Stimulated activated CD8-positive, alpha-beta memory T cell treated with anti-CD3 and anti-CD28 coated beads, Interleukin-15, amount 100 ng/mL, for 1 hour (primary cell): ENCODE measurements around the gene REEP5.
"Not testable (repeated sequence)": the region's sequence is repeated elsewhere in the genome, so short reads cannot be mapped to it uniquely, and the experiment has no call there.

ENCODE experiments used
- DNase-seq: peaks from one replicate; pipeline ENCODE4 v3.0.0-alpha.2; 2020; ENCODE audit warnings: low read depth

The REEP5 gene

DNA sequence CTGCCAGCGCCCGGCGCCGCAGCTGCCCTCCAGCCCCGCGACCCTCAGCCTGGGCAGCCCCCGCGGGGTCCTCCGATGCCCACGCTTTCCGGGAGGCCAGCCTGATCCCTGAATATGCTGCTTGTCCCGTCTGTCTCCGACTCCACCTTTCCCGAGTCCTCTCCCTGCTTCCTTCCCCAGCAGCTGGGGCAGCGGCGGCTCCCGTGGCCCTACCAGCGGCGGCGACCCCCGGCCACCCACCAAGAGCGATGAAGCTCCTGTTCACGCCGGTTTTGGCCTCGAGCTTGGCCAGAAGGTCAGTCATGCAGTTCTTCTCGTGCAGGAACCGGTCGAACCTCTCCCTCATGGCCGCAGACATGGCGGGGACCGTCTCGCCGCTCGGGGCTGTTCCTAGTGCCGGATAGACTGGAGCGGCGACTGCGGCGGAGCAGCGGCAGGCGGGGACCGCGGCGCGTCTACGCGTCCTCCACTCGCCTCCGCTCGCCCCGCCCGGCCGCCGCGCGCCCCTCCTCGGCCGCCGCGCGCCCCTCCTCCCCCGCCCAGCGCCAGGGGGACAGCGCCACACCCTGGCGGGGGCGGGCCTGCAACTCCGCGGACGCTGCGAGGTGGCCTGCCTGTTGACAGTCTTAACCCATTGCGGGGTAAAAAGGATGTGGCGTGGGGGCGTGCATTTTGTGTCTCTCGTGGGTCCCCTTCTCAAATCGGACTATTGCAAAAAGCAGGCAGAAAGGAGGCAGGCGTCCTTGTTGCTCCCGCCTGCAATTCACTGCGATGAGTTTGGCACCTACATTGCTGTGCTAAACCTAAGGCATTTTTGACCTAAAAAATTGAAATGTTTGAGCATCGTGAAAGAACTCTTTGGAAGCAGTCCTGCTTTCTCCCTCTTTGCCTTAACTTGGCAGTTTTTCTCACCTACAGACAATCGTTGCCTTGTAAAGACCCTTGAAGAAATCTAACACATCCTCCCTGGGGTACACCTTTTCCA is at the start of gene REEP5:
TSS of gene REEP5 (minus strand) at position 395 of the 985 bp plus-strand sequence. CDS start at position 358, 37 bp downstream.
- peak; percentile 60 for DNase-seq

GRCh38 chr5:112971276-112971675 is 49.2 kb upstream of the REEP5 start:
- no peak for DNase-seq

DNA sequence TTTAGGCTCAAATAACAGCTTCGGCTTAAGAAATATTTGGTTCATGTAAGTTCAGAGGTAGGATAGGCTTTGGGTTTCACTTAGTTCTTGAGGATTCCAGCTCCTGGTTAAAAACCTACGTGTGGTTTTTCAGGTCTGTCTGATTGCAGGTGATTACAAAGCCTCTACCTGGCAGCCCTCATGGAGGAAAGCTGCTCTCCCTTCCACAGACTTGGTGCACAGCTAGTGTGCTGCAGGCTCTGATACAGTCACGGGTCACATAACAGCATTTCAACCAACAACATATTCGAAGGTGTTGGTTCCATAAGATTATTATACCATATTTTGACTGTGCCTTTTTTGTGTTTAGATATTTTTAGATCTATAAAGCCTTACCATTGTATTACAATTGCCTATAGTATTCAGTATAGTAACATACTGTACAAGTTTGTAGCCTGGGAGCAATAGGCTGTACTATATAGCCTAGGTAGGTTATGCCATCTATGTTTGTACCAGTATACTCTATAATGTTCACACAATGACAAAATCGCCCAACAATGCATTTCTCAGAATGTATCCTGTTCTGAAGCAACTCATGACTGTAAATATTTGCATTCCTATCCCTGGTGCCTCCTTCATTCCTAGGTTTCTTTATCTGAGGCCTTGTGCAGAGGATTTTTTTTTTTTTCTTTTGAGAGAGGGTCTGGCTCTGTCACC is 46.5 kb upstream of the REEP5 start:
- DNase-seq, result no peak

DNA sequence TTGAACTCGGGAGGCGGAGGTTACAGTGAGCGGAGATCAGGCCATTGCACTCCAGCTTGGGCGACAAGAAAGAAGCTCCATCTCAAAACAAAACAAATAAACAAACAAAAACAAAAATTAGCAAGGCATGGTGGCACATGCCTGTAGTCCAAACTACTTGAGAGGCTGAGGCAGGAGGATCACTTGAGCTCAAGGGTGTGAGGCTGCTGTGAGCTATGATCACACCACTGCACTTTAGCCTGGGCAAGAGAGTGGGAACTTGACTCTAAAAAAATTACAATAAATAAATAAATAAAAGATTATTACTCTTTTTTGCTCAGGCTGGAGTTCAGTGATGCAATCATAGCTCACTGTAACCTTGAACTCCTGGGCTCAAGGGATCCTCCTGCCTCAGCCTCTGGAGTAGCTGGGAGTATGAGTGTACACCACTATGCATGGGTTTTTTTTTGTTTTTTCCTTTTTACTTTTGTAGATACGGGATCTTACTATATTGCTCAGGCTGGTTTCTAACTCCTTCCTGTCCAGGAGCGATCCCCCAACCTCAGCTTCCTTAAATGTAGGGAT is 45.6 kb upstream of the REEP5 start:
- no peak for DNase-seq

DNA sequence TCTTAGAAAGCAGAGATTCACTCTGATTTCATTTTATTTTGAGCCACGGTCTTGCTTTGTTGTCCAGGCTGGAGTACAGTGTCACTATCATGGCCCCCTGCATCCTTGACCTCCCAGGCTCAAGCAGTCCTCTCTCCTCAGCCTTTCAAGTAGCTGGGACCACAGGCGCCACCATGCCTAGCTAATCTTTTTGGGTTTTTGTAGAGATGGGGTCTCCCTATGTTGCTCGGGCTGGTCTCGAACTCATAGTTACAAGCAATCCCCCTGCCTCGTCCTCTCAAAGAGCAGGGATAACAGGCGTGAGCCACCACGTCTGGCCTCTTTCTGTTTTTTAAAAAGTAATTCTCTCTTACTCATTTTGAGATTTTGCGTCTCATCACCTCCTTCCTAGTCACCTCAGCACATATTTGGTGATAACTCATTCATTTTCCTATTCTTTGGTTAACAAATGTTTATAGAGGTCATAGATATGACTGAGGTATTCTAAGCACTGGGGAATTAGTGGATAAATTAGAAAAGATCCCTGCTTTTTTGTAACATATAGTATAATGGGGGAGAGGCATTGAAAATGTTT is 43.8 kb upstream of the REEP5 start:
- no peak for DNase-seq

DNA sequence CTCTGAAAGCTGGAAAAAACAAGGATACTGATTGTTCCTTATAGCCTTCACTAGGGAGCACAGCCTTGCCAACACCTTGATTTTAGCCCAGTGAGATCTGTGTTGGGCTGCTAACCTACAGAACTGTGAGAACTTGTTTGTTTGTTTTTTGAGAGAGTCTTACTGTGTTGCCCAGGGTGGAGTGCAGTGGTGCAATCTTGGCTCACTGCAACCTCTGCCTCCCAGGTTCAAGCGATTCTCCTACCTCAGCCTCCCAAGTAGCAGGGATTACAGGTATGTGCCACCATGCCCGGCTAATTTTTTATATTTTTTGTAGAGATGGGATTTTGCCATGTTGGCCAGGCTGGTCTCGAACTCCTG is 41.3 kb upstream of the REEP5 start:
- DNase-seq, result not testable (repeated sequence)

DNA sequence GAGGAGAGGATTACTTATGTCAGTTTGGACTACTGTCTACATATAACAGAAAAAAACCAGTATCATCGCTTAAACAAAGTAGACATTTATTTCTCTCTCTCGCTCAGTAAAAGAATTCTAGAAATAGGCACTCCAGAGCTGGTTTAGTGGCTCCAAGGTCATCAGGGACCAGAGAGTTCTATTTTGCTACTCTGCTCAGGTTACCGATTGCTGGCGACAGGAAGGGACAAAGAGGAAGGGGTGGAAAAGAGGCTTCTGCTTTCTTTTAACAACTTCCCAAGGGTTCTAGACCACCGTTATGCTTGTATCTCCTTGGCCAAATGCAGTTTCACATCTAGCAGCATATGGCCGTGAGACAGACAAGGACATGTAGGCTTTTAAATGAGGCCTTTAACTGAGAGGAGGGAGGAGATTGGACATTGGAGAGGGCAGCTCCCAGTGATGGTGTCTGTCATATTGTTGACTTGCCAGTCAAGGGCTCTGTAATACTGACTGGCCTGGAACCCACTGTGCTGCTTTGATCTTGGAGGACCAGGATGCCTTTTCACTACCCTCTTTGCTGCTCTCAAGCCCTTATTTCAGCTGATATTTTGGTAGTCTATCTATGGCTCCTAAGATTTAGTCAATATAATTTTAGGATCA is 39.0 kb upstream of the REEP5 start:
- DNase-seq, result no peak

DNA sequence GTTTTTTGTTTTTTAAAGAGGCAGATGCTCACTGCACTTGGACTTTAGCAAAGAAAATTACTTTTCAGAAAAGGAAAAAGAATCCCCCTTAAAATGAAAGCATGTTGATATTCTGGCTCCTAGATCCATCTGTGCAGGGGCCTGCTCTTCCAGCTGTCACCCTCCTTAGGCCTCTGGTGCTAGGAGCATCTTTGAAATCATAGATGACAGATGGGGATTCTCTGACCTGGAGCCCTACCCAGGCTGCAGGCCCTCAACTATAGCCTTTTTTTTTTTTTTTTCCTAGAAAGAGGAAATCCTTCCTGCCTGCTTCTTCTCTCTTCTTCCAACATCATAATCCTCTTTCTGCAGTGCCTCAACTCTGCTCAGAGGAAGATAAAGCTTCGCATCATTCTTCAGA is 38.3 kb upstream of the REEP5 start:
- no peak for DNase-seq

DNA sequence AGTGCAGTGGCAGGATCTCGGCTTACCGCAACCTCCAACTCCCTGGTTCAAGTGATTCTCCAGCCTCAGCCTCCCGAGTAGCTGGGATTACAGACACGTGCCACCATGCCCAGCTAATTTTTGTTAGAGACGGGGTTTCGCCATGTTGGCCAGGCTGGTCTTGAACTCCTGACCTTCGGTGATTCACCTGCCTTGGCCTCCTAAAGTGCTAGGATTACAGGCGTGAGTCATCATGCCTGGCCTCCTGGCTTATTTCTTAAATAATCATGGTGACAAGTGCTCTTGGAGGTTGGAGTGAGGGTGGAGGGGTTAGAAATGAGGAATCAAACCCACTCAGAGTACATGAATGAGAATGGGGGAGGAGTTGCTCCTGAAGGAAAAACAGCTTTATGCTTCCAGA is 37.8 kb upstream of the REEP5 start:
- DNase-seq, result not testable (repeated sequence)

GRCh38 chr5:112958093-112959088 is 36.4 kb upstream of the REEP5 start:
- DNase-seq, result no peak

DNA sequence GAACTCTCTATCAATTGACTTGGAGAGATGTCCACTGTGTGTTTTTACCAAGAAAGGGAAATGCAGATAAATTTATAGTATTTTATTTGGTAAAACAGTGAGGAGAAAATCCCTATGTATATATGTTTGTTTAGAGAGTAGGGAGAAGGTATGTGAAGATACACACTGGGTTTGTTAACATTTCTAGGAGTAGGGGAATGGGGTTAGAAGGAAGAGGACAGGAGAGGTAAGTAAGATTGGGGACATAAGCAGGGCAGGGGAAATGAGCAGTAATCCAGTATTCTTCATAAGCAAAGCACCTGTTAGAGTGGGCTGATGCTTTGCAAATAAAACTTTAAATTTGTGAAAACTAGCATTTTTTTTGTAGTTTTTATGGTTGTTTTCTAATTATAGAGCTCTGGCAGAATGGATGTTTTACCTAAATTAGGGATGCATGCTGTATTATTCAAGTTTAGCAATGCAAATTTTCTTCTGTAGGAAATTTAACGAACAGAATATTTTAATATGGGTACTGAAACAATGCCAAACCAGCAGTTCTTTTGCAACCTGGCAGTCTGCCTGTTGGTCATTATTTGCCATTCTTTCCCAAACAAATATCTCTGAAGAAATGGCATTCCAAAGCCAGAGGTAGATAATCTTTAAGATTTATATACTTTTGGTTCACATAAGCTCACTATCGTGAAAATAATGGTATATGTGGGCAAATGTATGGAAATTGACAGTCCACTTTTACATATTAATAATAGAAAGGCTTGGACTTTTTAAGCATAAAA is 35.2 kb upstream of the REEP5 start:
- DNase-seq, result no peak

GRCh38 chr5:112956606-112957005 is 34.6 kb upstream of the REEP5 start:
- DNase-seq, result no peak

- DNase-seq, result no peak
Measured at GRCh38 chr5:112951124-112951702, 29.2 kb upstream of the REEP5 start.

DNA sequence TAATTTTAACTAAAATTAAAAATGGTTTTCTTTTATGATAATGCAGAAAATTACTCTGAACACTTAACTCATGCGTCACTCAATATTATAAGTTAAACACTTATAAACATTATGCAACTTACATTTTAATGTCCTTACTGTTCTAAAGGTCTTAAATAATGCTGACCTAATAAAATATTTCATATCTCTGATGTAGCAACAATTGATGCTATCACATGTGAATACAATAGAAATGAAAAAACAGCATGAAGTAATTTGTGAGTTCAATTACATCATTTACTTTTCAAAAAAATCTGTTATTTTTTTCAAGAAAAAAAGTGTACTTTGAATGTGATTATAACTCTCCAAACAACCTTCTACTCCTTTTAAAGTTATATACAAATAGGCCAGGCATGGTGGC is 26.4 kb upstream of the REEP5 start:
- DNase-seq, result no peak

- no peak for DNase-seq
Measured at GRCh38 chr5:112940670-112941069, 18.6 kb upstream of the REEP5 start.

GRCh38 chr5:112938286-112938685 is 16.3 kb upstream of the REEP5 start:
- no peak for DNase-seq

- no peak for DNase-seq
Measured at GRCh38 chr5:112935675-112936074, 13.6 kb upstream of the REEP5 start.

GRCh38 chr5:112934366-112934663 is 12.3 kb upstream of the REEP5 start:
- DNase-seq, result no peak

- no peak for DNase-seq
Measured at GRCh38 chr5:112933651-112934365, 11.8 kb upstream of the REEP5 start.
